Measurements from ENCODE around the gene LSP1. TPM values are rescaled to one million over a fixed set of nuclear protein-coding genes. Genes with fewer than 3 reads are reported as not detected.

Gene LSP1
- total and polyA plus RNA-seq, 4 donors = 5.0 to 7.7 (median 5.7) TPM

DNA sequence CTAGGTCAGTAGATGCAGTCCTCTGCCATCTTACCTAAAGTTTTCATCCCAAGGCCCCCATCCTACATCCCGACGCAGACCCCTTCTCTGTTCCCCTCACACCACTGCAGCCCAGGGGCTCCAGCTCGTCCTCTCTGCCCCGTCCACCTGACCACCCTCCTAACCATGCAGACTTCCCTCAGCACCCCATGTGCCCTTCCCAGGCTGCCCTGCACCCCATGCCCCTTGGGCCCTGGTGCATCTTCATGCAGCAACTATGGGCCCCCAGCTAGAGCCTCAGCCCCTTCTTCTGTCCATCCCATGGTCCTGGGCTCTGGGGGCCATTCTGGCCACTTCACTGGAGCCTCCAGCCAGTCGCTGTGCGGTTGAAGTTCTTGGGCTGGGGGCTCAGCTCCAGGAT is 35.9 kb downstream of the LSP1 start:
- Histone ChIP-seq H3K4me1 (ENCODE audit: control insufficient read depth in 4 of 4, insufficient read depth in 4 of 4, low read length in 3 of 4) (peaks cover 0 to 6% (median 0%) of the 10 kb centered on the region in 4 donors), H3K4me3 (ENCODE audit: low read depth in 1 of 3, low read length in 3 of 3) (no peak overlapping the region), H3K36me3 (ENCODE audit: control insufficient read depth in 4 of 4, insufficient read depth in 3 of 4, low read depth in 1 of 4, low read length in 3 of 4) (no peaks in the 10 kb centered on the region), H3K27me3 (ENCODE audit: control insufficient read depth in 4 of 4, insufficient read depth in 4 of 4, low read length in 3 of 4) (no peaks in the 10 kb centered on the region), H3K9ac (ENCODE audit: low read depth in 1 of 2, low read length in 2 of 2) (no peak overlapping the region), H3K9me3 (ENCODE audit: control insufficient read depth in 4 of 4, low read length in 3 of 4) (no peaks in the 10 kb centered on the region), H3K27ac (ENCODE audit: low read depth in 1 of 2, low read length in 2 of 2) (no peak overlapping the region)
- 87% methylated on average over 6 of the region's 6 CpGs for WGBS
- TF ChIP-seq RXRA (IDR thresholded peaks at IDR 0.05) (no peak), NR2F2 (IDR thresholded peaks at IDR 0.05) (no peak), HNF4A (conservative IDR thresholded peaks at IDR 0.05) (no peak), YY1 (IDR thresholded peaks at IDR 0.05) (no peak), REST (IDR thresholded peaks at IDR 0.05) (no peak), RAD21 (IDR thresholded peaks at IDR 0.05) (no peak), SP1 (IDR thresholded peaks at IDR 0.05) (no peak), TAF1 (conservative IDR thresholded peaks at IDR 0.05) (no peak), MAX (IDR thresholded peaks at IDR 0.05) (no peak)
- no peak for DNase-seq (ENCODE audit: low spot score)

DNA sequence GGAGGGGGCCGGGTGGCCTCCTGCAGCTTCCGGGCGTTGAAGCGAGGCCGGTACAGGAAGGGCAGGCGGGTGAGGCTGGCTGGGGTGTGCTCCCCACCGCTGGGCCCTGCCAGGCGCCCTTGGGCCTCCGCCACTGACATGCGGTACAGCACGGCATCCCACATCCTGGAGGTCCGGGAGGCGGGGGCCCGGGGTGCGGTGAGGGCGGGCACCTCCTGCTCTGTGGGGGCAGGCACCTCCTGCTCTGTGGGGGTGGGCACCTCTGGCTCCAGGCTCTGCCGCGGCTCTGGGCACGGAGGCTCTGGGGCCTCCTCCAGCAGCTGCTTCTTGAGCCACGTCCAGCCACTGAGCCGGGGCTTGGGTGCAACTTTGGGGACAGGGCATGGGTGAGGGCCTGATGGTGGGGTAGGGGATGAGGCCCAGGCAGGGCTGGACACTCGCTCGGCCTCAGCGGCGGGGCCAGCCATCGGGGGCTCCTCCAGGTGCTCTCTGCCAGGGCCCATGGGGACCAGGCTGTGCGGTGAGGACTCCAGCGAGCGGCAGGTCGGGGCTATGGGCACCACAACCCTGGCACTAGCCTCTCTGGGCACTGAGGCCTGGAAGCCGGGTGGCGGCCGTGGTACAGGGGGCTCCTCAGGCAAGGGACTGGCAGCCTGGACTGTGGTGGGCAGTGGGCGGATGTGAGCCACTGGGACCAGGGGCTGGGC is 36.5 kb downstream of the LSP1 start:
- Histone ChIP-seq H3K4me3 (ENCODE audit: low read depth in 1 of 3, low read length in 3 of 3) (no peak overlapping the region), H3K9me3 (ENCODE audit: control insufficient read depth in 4 of 4, low read length in 3 of 4) (no peaks in the 10 kb centered on the region), H3K27ac (ENCODE audit: low read depth in 1 of 2, low read length in 2 of 2) (no peak overlapping the region), H3K36me3 (ENCODE audit: control insufficient read depth in 4 of 4, insufficient read depth in 3 of 4, low read depth in 1 of 4, low read length in 3 of 4) (no peaks in the 10 kb centered on the region), H3K27me3 (ENCODE audit: control insufficient read depth in 4 of 4, insufficient read depth in 4 of 4, low read length in 3 of 4) (no peaks in the 10 kb centered on the region), H3K9ac (ENCODE audit: low read depth in 1 of 2, low read length in 2 of 2) (no peak overlapping the region), H3K4me1 (ENCODE audit: control insufficient read depth in 4 of 4, insufficient read depth in 4 of 4, low read length in 3 of 4) (peaks cover 0 to 6% (median 0%) of the 10 kb centered on the region in 4 donors)
- no peak for DNase-seq (ENCODE audit: low spot score)
- TF ChIP-seq FOXA2 (IDR thresholded peaks at IDR 0.05) = no peak
- TF ChIP-seq, protein P1, sequence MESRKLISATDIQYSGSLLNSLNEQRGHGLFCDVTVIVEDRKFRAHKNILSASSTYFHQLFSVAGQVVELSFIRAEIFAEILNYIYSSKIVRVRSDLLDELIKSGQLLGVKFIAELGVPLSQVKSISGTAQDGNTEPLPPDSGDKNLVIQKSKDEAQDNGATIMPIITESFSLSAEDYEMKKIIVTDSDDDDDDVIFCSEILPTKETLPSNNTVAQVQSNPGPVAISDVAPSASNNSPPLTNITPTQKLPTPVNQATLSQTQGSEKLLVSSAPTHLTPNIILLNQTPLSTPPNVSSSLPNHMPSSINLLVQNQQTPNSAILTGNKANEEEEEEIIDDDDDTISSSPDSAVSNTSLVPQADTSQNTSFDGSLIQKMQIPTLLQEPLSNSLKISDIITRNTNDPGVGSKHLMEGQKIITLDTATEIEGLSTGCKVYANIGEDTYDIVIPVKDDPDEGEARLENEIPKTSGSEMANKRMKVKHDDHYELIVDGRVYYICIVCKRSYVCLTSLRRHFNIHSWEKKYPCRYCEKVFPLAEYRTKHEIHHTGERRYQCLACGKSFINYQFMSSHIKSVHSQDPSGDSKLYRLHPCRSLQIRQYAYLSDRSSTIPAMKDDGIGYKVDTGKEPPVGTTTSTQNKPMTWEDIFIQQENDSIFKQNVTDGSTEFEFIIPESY (IDR thresholded peaks at IDR 0.05) = no peak
- no peak for TF ChIP-seq CTCF (IDR thresholded peaks at IDR 0.05; ENCODE audit: low read depth, low read length, missing input control)
- no peak for TF ChIP-seq ATF3 (IDR thresholded peaks at IDR 0.05)
- TF ChIP-seq RAD21 (IDR thresholded peaks at IDR 0.05) = no peak
- TF ChIP-seq RXRA (IDR thresholded peaks at IDR 0.05) = no peak
- no peak for TF ChIP-seq FOXA1 (IDR thresholded peaks at IDR 0.05)
- no peak for TF ChIP-seq GABPA (IDR thresholded peaks at IDR 0.05 in 1 of 2, conservative IDR thresholded peaks at IDR 0.05 in 1 of 2)
- TF ChIP-seq SP1 (IDR thresholded peaks at IDR 0.05) = no peak
- TF ChIP-seq JUND (IDR thresholded peaks at IDR 0.05) = no peak
- no peak for TF ChIP-seq HNF4A (conservative IDR thresholded peaks at IDR 0.05)
- no peak for TF ChIP-seq YY1 (IDR thresholded peaks at IDR 0.05)
- TF ChIP-seq MAX (IDR thresholded peaks at IDR 0.05) = no peak
- 79% methylated on average over 34 of the region's 34 CpGs for WGBS

All from liver (tissue), 9 donors.